RPMI8226 (cell line): ENCODE measurements around the gene CEBPA.

Experiments used
- DNase-seq: peaks from one replicate; pipeline ENCODE4 v3.0.0-alpha.2; 2015

Gene CEBPA

DNA sequence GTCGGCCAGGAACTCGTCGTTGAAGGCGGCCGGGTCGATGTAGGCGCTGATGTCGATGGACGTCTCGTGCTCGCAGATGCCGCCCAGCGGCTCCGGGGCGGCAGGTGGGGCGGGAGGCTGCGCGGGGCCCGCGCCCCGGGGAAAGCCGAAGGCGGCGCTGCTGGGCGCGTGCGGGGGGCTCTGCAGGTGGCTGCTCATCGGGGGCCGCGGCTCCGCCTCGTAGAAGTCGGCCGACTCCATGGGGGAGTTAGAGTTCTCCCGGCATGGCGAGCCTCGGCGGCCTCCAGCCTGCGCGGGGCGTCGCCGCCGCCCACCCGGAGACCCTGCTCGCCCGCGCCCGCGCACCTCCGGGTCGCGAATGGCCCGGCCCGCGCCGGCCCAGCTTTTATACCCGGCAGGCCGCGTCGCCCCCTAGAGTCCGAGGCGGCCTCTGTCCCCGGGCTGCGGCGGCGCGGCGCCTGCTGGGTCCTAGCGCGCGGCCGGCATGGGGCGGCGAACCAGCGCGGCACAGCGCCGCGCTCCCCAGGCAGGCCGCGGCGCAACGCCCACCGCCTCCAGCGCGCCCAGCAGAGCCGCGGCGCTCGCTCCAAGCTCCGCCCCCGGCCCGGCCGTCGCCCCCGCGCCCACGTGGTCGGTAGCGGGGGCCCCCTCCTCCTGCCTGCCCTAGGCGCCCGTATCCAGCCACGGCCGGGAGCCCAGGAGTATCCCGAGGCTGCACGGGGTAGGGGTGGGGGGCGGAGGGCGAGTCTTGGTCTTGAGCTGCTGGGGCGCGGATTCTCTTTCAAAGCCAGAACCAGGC is at the start of gene CEBPA:
CEBPA (minus strand) TSS at position 360 of the 799 bp plus-strand sequence; CDS start at position 240, 120 bp downstream.
- peak; percentile 78 for DNase-seq

DNA sequence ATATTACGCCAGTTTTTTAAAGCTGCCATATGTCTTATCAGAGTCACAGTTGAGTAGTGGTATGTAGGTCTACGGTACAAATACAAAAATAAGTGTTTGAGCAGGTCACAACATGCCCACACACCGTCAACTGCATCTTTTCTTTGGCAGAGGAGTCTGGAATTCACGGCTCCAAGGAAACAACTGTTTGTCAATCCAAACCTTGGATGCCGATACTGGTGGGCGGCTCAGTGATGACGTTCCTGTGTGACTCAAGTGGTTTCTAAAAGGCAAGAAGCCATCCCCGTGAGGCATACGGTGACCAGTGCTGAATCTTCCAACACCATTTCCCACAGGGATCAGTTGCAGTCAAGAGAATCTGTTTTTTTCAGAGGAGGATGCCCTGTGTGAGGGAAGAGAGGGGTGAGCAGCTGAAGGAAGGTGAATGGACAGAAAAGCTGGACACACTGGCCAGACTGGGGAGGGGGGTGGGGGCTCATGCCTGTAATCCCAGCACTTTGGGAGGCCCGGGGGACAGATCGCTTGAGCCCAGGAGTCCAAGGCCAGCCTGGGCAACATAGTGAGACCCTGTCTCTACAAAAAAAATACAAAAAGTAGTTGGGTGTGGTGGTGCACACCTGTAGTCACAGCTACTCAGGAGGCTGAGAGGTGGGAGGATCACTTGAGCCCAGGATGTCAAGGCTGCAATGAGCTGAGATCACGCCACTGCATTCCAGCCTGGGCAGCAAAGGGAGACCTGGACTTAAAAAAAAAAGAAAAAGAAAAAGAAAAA is 48.4 kb upstream of the CEBPA start:
- no peak for DNase-seq

DNA sequence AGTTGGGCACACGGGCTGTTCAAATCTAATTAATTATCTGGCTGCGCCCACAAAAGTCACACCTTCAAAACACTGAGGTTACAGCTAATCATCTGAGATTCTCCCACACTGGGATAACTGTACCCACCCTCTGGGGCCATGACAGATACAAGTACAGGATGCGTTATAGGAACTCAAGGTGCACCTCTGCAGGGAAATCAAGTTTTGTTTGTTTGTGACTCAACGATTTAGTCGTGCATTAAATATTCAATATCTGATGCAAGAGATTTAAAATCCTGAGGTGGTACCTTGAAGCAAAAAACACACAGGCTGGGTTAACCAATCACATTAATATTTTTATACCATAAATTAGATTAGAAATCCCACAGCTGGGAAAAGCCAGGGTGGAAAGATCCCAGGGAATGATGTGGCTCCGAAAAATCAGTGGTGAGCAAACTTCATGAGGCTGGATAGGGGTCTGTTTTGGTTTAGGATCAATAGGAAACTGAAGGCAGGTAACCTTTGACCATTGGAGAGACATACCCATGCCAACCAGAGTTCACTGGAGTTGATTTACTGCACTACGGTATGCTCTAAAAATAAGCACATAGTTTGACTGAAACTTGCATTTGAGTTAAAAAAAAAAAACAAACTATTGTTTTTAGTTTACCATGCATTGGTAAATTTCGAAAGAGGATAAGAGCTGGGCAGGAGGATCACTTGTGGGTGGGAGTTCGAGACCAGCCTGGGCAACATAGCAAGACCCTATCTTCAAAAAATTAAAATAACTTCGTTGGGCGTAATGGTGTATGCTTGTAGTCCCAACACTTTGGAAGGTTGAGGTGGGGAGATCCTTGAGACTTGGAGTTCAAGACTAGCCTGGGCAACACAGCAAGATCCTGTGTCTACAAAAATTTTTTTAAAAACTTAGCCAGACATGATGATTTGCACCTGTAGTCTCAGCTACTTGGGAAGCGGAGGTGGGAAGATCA is 47.3 kb upstream of the CEBPA start:
- no peak for DNase-seq

DNA sequence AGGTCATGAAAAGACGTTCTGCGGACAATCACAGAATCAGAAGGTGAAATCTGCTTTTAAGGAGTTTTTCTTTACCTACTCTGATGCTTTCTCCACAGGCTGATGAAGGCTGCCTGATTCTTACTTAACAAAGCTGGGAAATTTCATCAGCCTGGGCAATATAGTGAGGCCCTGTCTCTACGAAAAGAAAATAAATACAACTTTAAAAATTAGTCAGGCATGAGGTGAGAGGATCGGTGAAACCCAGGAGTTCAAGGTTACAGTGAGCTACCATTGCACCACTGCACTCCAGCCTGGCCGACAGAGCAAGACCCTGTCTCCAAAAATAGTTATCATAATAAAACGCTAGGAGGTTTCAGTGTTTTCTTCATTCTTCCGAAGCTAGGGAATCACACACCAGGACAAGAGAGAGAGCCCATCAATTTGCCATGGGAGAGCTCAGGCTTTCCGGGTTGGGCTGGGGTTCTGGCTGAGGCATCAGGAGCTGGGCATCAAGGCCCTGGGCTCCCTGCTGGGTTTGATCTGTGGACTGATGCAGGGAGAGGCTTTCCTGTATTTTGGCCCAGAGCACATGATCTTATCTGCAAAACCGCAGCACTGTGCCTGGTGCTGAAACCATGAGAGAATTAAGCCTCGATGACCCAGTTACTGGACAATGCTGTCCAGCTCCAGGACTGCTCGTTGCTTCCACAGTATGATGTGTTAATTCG is 46.1 kb upstream of the CEBPA start:
- DNase-seq: no peak

DNA sequence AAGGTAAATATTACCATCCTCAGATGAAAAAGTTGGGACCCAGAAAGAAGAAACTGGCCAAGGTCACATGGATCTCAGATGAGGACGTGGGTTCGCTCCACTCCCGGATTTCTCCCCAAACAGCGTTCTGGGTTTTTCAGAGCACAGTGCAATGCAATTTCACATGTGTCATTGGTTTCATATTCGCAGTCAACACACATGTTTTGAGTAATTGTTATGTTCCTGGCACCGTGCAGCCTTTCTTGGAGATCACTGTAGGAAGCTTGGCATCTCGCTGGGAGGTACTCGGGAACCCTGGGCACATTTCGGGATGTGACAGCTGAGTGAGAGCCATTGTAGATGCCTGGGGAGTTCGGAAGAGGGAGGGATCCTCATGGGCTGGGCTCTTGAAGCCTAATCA is 45.0 kb upstream of the CEBPA start:
- no peak for DNase-seq

DNA sequence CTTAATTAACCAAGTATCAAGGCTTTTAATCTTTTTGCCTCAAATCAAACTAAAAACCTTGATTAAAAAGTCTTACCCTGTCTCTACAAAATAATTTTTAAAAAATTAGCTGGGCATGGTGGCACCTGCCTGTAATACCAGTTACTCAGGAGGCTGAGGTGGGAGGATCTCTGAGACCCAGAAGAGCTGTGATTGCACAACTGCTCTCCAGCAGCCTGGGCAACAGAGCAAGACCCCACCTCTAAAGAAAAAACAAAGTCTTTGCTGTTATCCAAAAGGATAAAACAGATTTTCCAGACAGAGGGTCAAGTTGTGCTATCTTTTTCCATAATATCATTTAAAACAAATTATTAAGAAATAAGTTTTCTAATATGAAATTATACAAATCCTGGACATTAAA is 44.3 kb upstream of the CEBPA start:
- DNase-seq: no peak

DNA sequence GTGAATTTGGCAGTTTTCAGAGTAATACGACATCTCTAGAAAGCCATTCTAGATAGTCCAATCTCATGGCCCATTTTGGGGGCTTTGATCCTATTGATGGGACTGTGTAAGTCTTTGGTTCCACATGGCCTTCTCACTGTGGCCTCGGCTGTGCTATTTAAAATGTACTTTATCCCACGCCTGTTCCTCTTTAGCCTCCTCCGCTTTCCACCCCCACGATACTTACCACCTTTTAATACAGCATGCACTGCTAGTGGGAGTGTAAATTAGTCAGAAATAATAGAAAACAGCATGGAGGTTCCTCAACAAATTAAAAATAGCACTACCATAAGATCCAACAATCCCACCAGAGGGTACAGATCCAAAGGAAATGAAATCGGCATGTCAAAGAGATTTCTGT is 42.8 kb upstream of the CEBPA start:
- DNase-seq: no peak

DNA sequence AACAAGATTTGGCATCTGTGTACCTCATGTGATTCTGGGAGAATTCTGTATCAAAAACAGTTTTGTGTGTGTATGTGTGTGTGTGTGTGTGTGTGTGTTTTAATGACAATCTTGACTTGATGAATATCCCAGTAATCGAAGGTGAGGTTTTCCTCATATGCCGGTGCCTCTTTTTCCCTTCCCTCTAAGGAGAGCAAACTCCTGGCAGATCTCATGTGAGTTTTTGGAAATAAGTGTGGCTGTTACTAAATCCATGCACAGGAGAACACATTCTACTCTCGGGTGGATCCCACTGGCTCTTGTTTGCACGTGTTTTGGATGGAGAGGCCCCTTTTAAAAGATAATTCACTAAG is 42.2 kb upstream of the CEBPA start:
- DNase-seq: no peak

DNA sequence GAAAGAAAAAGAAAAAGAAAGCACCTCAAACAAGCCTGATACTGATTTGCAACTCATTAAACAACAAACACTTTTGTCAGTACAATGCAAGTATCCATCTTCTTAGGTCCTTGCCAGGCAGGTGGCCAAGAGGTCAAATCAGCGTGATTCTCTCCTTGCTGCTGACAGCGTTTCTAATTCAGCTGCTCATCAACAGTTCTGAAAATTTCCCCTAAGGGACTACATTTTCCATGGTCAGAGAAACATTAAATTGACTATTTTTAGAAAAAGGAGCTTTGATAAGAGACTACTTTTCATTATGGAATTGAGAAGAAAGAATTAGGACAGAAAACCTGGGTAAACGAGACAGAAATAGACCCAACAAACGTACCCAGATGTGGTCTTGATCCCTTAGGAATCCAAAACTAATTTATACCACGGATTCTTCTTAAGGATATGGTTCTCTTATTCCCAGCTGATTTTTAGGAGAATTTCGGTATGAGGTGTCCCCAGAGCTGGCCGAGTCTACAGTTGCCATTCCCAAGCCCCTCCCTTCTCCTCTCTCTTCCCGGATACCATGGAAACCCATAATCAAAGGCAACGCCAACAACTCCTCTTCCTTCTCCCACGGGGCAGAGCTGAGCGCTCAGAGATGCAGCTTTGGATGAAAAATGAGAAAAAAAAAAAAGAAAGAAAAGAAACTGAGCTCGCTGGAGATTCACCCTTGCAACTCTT is 41.7 kb upstream of the CEBPA start:
- DNase-seq: no peak

DNA sequence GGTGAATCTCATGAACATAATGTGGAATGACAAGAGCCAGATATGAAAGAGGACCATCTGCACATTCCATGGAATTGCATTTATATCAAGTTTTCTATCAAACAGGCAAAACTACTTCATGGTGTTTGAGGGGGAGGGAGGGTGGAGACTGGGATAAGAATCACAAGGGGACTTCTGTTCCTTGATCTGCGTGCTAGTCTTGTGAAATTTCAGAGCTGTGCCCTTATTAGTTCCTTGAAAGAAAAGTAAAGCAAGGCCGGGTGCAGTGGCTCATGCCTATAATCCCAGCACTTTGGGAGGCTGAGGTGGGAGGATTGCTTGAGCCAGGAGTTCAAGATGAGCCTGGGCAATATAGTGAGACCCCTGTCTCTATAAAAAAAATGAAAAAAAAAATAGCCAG is 41.0 kb upstream of the CEBPA start:
- DNase-seq: no peak

DNA sequence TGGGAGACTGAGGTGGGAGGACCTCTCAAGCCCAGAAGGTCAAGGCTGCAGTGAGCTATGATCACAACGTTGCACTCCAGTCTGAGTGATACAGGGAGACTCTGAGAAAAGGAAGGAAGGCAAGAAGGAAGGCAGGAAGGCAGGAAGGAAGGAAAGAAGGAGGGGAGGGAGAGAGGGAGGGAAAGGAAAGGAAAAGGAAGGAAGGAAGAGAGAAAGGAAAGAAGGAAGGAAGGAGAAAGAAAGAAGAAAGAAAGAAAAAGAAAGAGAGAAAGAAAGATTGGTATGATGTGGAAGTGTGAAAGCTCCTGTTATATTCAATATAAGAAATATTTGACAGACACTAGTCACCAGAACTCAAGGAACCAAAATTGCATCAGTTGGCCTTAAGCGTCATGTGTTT is 38.7 kb upstream of the CEBPA start:
- DNase-seq: no peak

DNA sequence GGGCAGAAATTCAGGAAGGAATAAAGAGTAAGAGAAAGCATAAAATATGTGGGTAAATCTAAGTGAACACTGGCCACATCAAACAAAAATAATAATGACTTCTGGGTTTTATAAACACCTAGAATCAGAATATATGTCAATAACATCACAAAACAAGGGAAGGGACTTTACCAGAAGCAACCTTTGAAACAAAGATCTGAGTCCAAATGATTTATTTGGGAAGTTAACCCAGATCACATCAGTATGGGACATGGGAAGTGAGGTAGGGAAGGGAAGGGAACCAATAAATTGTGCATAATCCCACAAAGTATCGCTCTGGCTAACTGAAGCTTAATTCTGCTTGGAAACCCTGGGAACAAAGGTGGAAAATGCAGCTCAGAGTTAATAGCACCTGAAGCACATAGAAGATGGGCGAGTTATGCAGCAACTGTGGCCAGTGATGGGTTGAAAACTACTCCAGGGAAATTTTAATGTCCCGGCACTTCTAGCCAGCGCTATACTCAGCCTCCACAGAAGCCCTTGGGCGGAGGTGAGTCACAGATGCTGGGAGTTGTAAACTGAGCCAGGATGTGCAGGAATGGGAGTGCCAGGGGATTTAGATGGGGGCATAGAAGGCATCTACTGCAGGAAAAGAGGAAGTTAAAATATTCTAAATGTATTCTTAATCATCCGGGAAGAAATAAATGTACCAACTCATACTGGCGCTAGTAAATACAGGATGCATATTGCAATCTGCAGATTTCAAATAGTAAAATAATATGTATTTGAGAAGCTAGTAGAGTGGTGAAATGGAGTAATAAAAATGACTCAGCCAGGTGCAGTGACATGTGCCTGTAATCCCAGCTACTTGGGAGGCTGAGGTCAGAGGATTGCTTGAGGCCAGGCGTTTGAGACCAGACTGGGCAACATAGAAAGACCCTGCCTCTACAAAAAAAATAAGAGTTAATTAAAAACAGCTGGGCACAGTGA is 37.0 kb upstream of the CEBPA start:
- no peak for DNase-seq

DNA sequence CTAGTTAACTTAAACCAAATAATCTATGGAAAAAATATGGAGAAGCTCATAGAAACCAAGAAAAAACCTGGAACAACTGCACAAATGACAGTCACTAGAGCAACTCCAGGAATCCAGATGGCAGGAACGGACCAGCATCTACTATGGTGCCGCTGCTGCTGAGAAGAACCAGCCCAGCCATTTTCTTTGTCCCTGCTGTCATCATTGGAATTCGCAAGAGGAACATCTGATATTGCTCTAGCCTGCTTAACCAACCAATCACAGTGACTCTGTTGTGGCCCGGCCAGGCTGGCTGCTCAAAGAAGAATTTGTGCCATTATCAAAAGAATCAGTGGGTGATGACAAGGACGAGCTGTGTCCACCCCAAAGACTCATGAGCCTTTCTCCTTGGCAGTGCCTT is 33.1 kb upstream of the CEBPA start:
- DNase-seq: no peak

DNA sequence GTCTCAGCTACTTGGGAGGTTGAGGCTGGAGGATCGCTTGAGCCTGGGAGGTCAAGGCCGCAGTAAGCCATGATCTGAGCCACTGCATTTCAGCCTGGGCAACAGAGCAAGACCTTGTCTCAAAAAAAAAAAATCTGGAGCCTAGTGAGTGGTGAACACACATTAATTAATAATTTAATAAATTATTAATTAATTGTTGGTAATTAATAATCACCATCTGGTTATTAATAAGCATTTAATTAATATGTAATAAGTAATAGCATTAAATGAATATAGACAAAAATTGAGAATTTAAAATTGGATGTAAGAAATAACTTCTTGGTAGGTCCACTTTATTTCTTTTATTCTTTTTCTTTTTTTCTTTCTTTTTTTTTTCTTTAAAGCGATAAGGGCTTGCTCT is 31.9 kb upstream of the CEBPA start:
- no peak for DNase-seq

DNA sequence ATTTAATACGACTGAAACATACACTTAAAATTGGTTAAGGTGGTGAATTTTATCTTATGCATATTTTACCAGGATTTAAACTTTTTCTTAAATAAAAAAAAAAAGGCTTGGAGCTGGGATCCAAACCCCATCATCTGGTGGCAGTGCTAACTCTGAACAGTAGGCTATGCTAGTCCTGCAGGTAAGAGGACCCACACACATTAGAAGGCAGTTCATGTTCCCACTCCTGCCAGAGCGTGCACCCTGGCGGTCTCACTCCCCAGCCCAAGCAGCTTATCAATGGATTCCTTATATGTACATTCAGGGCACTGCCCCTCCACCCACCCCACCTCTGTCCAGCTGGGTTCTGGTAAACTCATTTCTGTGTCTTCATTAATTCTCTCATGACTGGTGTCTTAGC is 31.3 kb upstream of the CEBPA start:
- no peak for DNase-seq

DNA sequence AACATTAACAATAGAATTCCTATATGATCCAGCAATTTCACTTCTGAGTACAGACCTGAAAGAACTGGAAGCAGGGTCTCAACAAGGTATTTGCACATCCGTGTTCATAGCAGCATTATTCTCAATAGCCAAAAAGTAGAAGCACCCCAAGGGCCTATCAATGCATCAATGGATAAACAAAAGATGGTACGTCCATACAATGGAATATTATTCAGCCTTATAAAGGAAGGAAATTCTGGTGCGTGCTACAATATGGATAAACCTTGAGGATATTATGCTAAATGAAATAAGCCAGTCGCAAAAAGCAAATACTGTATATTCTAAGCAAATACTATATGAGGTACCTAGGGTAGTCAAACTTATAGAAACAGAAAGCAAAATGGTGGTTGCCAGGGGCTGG is 30.8 kb upstream of the CEBPA start:
- no peak for DNase-seq

DNA sequence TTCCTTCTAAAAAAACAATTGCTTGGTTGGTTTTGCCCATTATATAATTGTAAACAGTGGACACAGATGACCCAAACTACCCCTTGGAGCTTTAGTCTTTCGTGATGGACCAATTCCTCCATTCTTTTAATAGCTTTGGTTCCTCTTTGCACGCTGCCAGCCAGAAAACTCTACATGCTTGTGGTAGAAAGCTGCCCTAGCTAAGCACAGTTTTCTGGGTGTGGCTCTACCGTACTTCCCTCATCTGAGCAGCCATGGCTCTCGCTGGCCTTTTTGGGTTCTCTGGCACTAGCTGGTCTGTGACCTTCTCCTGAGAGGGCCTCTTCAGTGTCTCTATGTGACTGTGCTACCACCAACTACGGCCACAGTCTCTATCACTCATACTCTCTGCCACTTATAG is 29.9 kb upstream of the CEBPA start:
- peak; percentile 16 for DNase-seq

DNA sequence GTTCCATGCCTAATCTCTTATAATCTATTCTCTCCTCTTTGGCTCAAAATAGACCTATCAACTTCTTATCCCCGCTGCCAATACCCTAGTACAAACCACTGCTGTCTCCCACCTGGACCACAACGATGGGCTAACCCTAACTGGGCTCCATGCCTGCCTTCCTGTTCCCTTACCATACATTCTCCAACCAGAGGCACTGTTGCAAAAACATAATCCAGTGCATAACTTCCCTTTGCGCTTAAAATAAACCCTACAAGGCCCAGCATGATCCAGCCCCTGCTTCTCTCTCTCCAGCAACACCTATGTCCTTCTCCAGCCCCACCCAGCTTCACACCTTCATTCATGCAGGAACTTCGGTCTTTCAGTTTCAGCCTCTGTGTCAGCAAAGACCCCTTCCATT is 27.4 kb upstream of the CEBPA start:
- DNase-seq: no peak

DNA sequence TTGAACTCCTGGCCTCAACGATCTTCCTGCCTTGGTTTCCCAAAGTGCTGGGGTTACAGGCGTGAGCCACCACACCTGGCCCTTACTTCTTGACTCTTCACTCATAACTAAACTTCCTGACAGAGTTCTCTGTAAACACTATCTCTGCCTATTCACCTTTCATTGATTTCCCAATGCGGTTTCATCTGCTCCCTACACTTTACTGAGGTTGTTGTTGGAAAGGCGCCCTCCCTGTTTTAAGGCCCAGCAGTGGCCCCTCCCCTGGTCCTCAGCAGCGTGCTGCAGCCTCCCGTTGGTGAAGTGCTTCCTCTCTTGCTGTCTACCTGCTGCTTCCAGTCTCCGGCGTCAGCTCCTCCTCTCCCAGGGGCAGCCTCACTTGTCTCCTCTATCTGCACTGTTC is 26.7 kb upstream of the CEBPA start:
- DNase-seq: no peak

DNA sequence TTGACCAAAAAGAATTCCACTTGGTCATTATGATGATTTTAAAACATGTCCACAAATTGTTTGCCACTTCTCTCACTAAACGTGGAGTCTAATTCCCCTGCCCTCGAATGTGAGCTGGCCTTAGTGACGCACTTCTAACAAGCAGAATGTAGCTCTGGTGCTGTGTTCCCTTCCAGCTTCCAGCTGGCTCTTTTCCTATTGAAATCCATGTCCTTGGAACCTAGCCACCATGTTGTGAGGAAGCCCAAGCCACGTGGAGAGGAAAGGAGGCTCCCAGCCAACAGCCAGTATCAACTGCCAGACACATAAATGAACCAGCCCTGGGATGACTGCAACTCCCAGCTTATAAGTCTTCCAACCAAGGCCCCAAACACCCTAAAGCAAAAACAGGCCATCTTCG is 23.6 kb upstream of the CEBPA start:
- DNase-seq: no peak

DNA sequence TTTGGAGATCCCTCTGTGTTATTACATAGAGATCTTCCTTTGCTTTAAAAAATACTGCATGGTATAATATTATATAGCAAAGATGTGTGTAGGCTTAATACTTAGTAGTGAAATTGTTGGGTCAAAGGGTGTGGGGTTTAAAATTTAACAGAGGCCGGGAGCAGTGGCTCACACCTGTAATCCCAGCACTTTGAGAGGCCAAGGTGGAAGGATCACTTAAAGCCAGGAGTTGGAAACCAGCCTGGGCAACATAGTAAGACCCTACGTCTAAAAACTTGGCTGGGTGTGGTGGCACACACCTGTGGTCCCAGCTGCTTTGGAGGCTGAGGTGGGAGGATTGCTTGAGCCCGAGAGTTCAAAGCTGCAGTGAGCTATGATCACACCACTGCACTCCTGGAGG is 22.3 kb upstream of the CEBPA start:
- no peak for DNase-seq
